Fibroblast of the aortic adventitia (primary cell): ENCODE measurements around the gene SLC12A2. TPM values are rescaled to one million over a fixed set of nuclear protein-coding genes. Genes with fewer than 3 reads are reported as not detected.

Source experiments
- DNase-seq: peaks from one replicate; pipeline ENCODE4 v3.0.0-alpha.2; 2010; ENCODE audit warnings: low read depth
- H3K4me3 ChIP-seq: 2 replicates; pipeline ENCODE4 v1.5.1; 2011; ENCODE audit warnings: low read depth, mild to moderate bottlenecking, control low read depth, low read length, moderate library complexity
- CTCF ChIP-seq: IDR thresholded peaks from 2 replicates; pipeline ENCODE4 v1.5.1; 2011; ENCODE audit warnings: mild to moderate bottlenecking, low read length, control low read depth, inconsistent platforms; ENCODE audit not compliant: insufficient read depth
- total RNA-seq: library from RNA; depleted of rRNA; stranded (reverse); fragments of >200 nt; gene quantifications from 2 replicates; pipeline ENCODE4 v1.2.3, GENCODE V29; 2012; ENCODE audit warnings: low replicate concordance

The SLC12A2 gene
- total RNA-seq, 1 donor: 51.9 TPM

DNA sequence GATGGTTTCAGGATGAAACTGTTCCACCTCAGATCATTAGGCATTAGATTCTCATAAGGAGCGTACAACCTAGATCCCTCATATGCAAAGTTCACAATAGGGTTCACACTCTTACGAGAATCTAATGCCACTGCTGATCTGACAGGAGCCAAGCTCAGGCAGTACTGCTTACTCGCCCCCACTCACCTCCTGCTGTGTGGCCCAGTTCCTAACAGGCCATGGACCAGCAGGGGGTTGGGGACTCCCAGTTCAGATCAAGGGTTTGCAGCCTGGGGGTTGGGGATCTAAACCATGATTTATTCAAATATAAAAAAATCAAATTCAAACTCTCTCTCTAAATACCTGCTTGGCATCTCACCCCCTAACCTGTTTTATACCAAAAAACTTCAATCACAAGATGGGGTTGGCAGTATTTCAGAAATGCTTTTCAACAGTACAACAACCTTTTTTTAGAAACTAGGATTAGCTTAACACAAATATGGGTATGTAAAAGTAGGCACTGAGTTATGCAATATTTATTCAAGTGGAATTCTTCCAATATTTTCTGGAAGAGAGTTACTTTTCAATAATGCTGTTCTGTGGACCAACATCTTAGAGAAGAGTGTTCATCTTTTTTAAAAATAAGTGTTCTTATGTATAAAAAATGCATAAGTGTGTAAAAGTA is 30.1 kb upstream of the SLC12A2 start:
- TF ChIP-seq CTCF: no peak
- DNase-seq: peak; percentile 51
- no peak overlapping the region for H3K4me3 ChIP-seq

DNA sequence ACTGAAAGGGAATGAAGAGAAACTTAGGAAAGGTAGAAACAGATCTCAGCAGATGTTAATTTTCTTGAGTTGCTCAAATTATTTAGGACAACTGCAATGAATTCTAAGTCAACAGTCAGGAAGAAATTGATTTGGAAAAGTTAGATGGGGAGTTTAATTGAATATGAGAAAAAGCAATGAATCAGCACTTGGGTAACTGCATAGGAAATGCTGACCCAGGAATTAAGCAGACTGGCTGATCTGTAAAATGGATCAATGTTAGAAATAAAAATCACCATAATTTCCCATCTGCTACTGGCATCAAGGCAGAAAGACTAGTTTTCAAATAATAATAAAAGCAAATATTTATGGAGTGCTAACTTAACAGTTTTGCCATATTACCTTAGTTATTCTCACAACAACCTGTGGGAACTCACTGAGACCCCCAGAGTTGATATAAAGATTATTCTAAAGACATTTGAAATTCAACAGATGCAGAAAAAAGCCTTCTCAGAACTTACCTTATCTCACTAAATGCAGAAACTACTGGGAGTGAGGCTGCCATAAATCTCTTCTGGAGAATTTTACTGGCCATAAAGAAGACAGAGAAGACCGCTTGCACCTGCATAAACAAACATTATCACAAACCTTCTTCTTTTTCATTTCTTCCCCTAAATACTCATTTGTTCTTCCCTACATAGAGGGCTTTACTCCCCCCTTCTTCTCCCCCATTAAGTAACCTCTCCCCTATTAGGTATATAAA is 22.8 kb upstream of the SLC12A2 start:
- DNase-seq: no peak
- no peak for TF ChIP-seq CTCF
- H3K4me3 ChIP-seq: no peak overlapping the region

DNA sequence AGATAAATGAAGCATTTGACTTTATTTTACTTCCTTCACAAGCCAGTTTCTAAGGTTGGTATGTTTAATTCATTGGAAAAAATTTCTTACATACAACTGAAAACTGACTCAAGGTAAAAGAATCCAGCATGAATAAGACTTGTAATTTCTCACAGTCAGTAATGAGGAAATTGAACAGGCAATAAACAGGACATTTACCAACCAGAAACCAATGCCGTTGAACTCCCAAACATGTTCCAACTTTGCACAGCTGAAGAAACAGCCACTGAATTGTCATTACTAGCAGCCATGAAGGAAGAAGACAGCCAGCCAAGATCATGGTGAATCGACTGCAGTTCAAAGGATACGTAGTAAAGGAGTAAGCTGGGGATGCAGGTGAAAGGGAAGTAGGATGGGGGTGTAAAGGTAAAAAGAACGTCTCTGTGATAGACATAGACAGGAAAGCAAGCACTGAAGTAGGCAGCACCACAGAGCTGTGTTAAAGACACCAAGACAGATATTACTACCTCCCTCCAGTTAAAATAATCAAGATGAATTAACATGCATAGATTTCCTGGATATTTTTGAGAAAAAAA is 21.3 kb upstream of the SLC12A2 start:
- no peak overlapping the region for H3K4me3 ChIP-seq
- TF ChIP-seq CTCF: no peak
- DNase-seq: peak; percentile 59

DNA sequence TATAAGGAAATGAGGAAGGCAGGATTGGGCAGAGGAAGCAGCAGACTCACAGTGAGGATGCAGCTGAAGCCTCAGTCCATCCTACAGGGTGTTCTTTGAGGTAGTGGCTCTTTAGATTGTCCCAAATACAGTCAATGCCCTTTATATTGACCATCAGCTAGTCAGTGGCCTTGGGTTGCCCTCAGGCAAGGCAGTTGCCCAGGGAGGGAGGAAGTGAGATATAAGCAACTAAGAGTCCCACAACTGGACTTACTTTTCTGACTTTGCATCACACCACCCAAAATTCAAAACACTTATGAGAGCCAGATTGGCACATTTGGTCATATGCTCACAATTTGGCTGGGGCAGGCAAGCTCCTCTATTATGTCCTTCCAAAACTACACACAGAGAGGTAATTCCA is 9.4 kb upstream of the SLC12A2 start:
- TF ChIP-seq CTCF: no peak
- no peak overlapping the region for H3K4me3 ChIP-seq
- no peak for DNase-seq

- no peak for DNase-seq
- H3K4me3 ChIP-seq: no peak overlapping the region
- TF ChIP-seq CTCF: no peak
Measured at GRCh38 chr5:128074953-128075352, 8.6 kb upstream of the SLC12A2 start.

DNA sequence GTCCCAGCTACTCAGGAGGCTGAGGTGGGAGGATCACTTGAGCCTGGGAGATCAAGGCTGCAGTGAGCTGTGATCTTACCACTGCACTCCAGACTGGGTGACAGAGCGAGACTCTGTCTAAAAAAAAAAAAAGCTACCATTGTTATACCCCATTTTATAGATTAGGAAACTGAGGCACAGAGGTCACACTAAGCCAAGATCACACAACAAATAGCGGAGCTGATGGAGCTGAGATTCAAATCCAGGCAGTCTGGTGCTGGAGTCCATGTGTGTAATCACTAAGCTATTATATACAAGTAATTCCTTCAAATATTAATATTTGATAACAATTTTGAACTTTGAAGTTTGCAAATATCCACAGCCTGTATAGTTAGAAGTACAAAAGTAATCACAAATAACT is 6.0 kb upstream of the SLC12A2 start:
- H3K4me3 ChIP-seq: no peak overlapping the region
- no peak for DNase-seq
- no peak for TF ChIP-seq CTCF
